ENCODE data around the gene PLXNA2. TPM values are rescaled to one million over a fixed set of nuclear protein-coding genes. Genes with fewer than 3 reads are reported as not detected.

Gene PLXNA2
- total RNA-seq, 1 experiment from 2014 or later: 0.89 TPM

GRCh38 chr1:208093046-208093445 lies 151.1 kb downstream of the PLXNA2 start:
- Histone ChIP-seq H3K9ac (ENCODE audit: low read length) (no peak overlapping the region), H3K27me3 (ENCODE audit: insufficient read depth, low read length) (no peaks in the 10 kb centered on the region), H3K4me3 (replicated peaks in 1 of 2; ENCODE audit: low read depth in 1 of 2, low read length in 2 of 2) (no peak overlapping the region), H3K27ac (ENCODE audit: low read depth, low read length) (no peak overlapping the region), H3K9me3 (ENCODE audit: control insufficient read depth in 1 of 2, insufficient read depth in 1 of 2, low read depth in 1 of 2, low read length in 2 of 2) (no peaks in the 10 kb centered on the region), H3K36me3 (ENCODE audit: control insufficient read depth in 1 of 2, insufficient read depth in 2 of 2, low read length in 2 of 2) (no peaks in the 10 kb centered on the region), H2AFZ (ENCODE audit: low read depth, low read length, poor library complexity, severe bottlenecking) (no peak overlapping the region), H3K79me2 (ENCODE audit: insufficient read depth, low read length) (no peaks in the 10 kb centered on the region), H3K4me1 (ENCODE audit: control insufficient read depth in 1 of 2, insufficient read depth in 2 of 2, low read length in 2 of 2) (no peaks in the 10 kb centered on the region), H3K9me2 (ENCODE audit: insufficient read depth) (no peaks in the 10 kb centered on the region), H4K20me1 (ENCODE audit: insufficient read depth) (no peaks in the 10 kb centered on the region; the same call in 1 of the 2 replicates), H3K4me2 (ENCODE audit: low read length) (no peak overlapping the region)
- POLR2A ChIA-PET: interaction anchor here (0.5 kb wide), 1 partner anchor 10 kb away, joined by 4 read pairs; no protein-coding TSS in a partner anchor
- DNase-seq (ENCODE audit: low read depth, low spot score) (no peak), ATAC-seq (no peak)
- no peak for TF ChIP-seq REST (IDR thresholded peaks at IDR 0.05; ENCODE audit: low read depth)
- no peak for TF ChIP-seq EZH2 (IDR thresholded peaks at IDR 0.05)
- TF ChIP-seq YY1 (IDR thresholded peaks at IDR 0.05; ENCODE audit: extremely low read depth, insufficient replicate concordance, low read depth, low read length): no peak
- TF ChIP-seq, protein P1, sequence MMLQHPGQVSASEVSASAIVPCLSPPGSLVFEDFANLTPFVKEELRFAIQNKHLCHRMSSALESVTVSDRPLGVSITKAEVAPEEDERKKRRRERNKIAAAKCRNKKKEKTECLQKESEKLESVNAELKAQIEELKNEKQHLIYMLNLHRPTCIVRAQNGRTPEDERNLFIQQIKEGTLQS (IDR thresholded peaks at IDR 0.05): no peak
- TF ChIP-seq CTCF (IDR thresholded peaks at IDR 0.05 in 2 of 3, conservative IDR thresholded peaks at IDR 0.05 in 1 of 3; ENCODE audit: borderline replicate concordance in 1 of 3, insufficient read depth in 1 of 3, low read depth in 2 of 3, low read length in 2 of 3): no peak
- TF ChIP-seq JUND (IDR thresholded peaks at IDR 0.05): no peak
- TF ChIP-seq CEBPB (IDR thresholded peaks at IDR 0.05; ENCODE audit: low read depth): no peak
- TF ChIP-seq CBX3 (IDR thresholded peaks at IDR 0.05; ENCODE audit: low read depth): no peak
- no peak for TF ChIP-seq EZH2phosphoT487 (IDR thresholded peaks at IDR 0.05; ENCODE audit: borderline replicate concordance)
- TF ChIP-seq ELF1 (IDR thresholded peaks at IDR 0.05; ENCODE audit: borderline replicate concordance, low read depth): no peak
- intact Hi-C loops (cut with micrococcal nuclease): loop anchor here (1.0 to 5.0 kb wide), 3 partner anchors 57 to 206 kb away; no protein-coding TSS in a partner anchor
- no TSS peak for BruUV-seq (replicated peaks)
- CTCF ChIA-PET: interaction anchor here (1.5 to 2.8 kb wide), 2 partner anchors 71 to 152 kb away, joined by 3 to 18 read pairs; no protein-coding TSS in a partner anchor
- RAD21 ChIA-PET (ENCODE audit: low non-redundant PET in 1 of 2, low total read pairs in 2 of 2, uncharacterized antibody in 2 of 2, unreplicated experiment in 2 of 2): no interaction called here

Data from HCT116 (cell line).